Ishikawa (cell line): ENCODE measurements around the gene KRT79.
A peak's percentile ranks its signal among the peaks of the same experiment; 100 is the strongest.

Experiments used
- CREB1 ChIP-seq: IDR thresholded peaks from 2 replicates; pipeline ENCODE4 v1.6.1; 2012; ENCODE audit warnings: low read depth
- EP300 ChIP-seq: IDR thresholded peaks from 2 replicates; pipeline ENCODE4 v1.6.1; 2012; ENCODE audit warnings: borderline replicate concordance
- MAX ChIP-seq: IDR thresholded peaks from 2 replicates; pipeline ENCODE4 v1.6.1; 2012
- TAF1 ChIP-seq: IDR thresholded peaks from 2 replicates; pipeline ENCODE4 v1.6.1; 2012; ENCODE audit warnings: low read depth, mild to moderate bottlenecking
- TCF12 ChIP-seq: IDR thresholded peaks from 2 replicates; pipeline ENCODE4 v1.6.1; 2012; ENCODE audit warnings: low read depth
- ZBTB7A ChIP-seq: IDR thresholded peaks from 2 replicates; pipeline ENCODE4 v1.6.1; 2012; ENCODE audit warnings: low read depth
- TF ChIP-seq, protein P1 (sequence below): IDR thresholded peaks from 2 replicates; pipeline ENCODE4 v1.6.1; 2012; ENCODE audit warnings: low read depth, mild to moderate bottlenecking

GRCh38 chr12:52871291-52872039 is 37.4 kb upstream of the KRT79 start:
- TF ChIP-seq TAF1 (no peak), MAX (peak; percentile 74), CREB1 (peak; percentile 31; the same call in 1 of the 2 replicates), TCF12 (peak; percentile 87), ZBTB7A (peak; percentile 60; the same call in 1 of the 2 replicates), EP300 (peak; percentile 78)
- TF ChIP-seq, protein P1, sequence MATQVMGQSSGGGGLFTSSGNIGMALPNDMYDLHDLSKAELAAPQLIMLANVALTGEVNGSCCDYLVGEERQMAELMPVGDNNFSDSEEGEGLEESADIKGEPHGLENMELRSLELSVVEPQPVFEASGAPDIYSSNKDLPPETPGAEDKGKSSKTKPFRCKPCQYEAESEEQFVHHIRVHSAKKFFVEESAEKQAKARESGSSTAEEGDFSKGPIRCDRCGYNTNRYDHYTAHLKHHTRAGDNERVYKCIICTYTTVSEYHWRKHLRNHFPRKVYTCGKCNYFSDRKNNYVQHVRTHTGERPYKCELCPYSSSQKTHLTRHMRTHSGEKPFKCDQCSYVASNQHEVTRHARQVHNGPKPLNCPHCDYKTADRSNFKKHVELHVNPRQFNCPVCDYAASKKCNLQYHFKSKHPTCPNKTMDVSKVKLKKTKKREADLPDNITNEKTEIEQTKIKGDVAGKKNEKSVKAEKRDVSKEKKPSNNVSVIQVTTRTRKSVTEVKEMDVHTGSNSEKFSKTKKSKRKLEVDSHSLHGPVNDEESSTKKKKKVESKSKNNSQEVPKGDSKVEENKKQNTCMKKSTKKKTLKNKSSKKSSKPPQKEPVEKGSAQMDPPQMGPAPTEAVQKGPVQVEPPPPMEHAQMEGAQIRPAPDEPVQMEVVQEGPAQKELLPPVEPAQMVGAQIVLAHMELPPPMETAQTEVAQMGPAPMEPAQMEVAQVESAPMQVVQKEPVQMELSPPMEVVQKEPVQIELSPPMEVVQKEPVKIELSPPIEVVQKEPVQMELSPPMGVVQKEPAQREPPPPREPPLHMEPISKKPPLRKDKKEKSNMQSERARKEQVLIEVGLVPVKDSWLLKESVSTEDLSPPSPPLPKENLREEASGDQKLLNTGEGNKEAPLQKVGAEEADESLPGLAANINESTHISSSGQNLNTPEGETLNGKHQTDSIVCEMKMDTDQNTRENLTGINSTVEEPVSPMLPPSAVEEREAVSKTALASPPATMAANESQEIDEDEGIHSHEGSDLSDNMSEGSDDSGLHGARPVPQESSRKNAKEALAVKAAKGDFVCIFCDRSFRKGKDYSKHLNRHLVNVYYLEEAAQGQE = no peak
